GM12892 (cell line): ENCODE results near the gene USP37.

Source experiments
- POLR2A ChIP-seq: IDR thresholded peaks from 2 replicates; pipeline ENCODE4 v1.6.1; 2011; ENCODE audit warnings: low read depth, low read length, control low read depth
- TAF1 ChIP-seq: IDR thresholded peaks from 2 replicates; pipeline ENCODE4 v1.6.1; 2011; ENCODE audit warnings: low read depth, mild to moderate bottlenecking, control low read depth, low read length, borderline replicate concordance

DNA sequence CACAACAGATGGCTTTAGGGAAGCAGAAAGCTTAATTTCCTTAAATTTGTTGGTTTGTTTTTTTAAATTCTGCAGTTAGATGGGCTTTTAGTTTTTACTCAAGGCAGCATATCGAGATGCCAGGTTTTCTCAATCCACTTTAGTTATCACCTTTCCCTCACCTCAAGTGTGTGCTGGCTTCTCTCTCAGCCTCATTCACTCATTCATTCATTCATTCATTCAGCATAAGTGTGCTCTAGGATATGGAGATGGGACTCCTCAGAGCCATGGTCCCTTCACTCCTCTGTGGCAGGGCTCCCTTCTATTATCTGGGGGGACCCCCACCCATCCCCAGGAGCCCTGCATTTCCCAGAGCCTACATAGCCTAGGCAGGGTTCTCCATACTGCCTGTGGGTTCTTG, 130.2 kb downstream of the USP37 start:
- no peak for TF ChIP-seq TAF1
- TF ChIP-seq POLR2A: no peak
